Mesenteric fat pad (tissue), 1 donor: ENCODE data around the gene PPP1R17. TPM values are rescaled to one million over a fixed set of nuclear protein-coding genes. Genes with fewer than 3 reads are reported as not detected.

Source experiments
- total RNA-seq: library from RNA; stranded (reverse); fragmentation: NEBNext Ultra II Directional; extraction: Animal tissue kit (Norgen Biotek cat#: 25700); gene quantifications from one replicate; pipeline ENCODE4 v1.2.1, GENCODE V29; 2021
- donor health status: DM: yes; HTN: yes; CAD: no.

PPP1R17 gene
- total RNA-seq, 1 donor from 2014 or later, result not detected

Other genes starting within 250 kb of the PPP1R17 start
- gene ITPRID1, start 173.1 kb upstream of the PPP1R17 start, total RNA-seq, result not detected